Heart right ventricle (tissue), 16 donors: ENCODE data around the gene RNF208. TPM values are rescaled to one million over a fixed set of nuclear protein-coding genes. Genes with fewer than 3 reads are reported as not detected.
A peak's percentile ranks its signal among the peaks of the same experiment; 100 is the strongest.

Source experiments
- ATAC-seq, 8 donors: fragments of 200-7000 bp; cut with Tn5 transposase; one replicate each; pipeline ENCODE4 v1.9.1; 2020; ENCODE audit warnings: mild to moderate bottlenecking in 8 of 8, moderate library complexity in 8 of 8, moderate number of reproducible peaks in 1 of 8
- DNase-seq, 2 donors: peaks; one replicate each; pipeline ENCODE4 v3.0.0-alpha.2; 2020
- H3K27ac ChIP-seq, 10 donors: fragments of 200-600 bp; sonication (generic) in 2 of 10; one replicate each; pipeline versions ENCODE4 v1.5.0 to v1.8.0; 2020 to 2022; ENCODE audit warnings: mild to moderate bottlenecking in 3 of 10
- H3K27me3 ChIP-seq, 7 donors: fragments of 200-600 bp; one replicate each; pipeline ENCODE4 v1.8.0; 2021 to 2022; ENCODE audit warnings: mild to moderate bottlenecking in 2 of 7
- H3K36me3 ChIP-seq, 9 donors: fragments of 200-600 bp; sonication (generic) in 1 of 9; one replicate each; pipeline versions ENCODE4 v1.5.0 to v1.8.0; 2020 to 2022; ENCODE audit warnings: mild to moderate bottlenecking in 2 of 9
- H3K4me1 ChIP-seq, 9 donors: fragments of 200-600 bp; sonication (generic) in 1 of 9; one replicate each; pipeline versions ENCODE4 v1.5.0 to v1.8.0; 2020 to 2022; ENCODE audit warnings: mild to moderate bottlenecking in 4 of 9
- H3K4me3 ChIP-seq, 10 donors: fragments of 200-600 bp; sonication (generic) in 2 of 10; one replicate each; pipeline versions ENCODE4 v1.5.0 to v1.8.0; 2020 to 2022; ENCODE audit warnings: mild to moderate bottlenecking in 7 of 10, moderate library complexity in 2 of 10
- H3K9me3 ChIP-seq, 11 donors: fragments of 200-600 bp in 10 of 11; sonication (generic) in 2 of 11; one replicate each; pipeline versions ENCODE4 v1.5.0 to v1.8.0; 2013 to 2022; ENCODE audit warnings: mild to moderate bottlenecking in 2 of 11, control low read depth in 1 of 11, moderate library complexity in 1 of 11
- CTCF ChIP-seq, 9 donors: fragments of 200-600 bp; sonication (generic) in 2 of 9; IDR thresholded peaks; one replicate each; pipeline versions ENCODE4 v1.5.0 to v1.8.0; 2021 to 2022; ENCODE audit warnings: antibody characterized with exemption in 9 of 9, mild to moderate bottlenecking in 5 of 9, moderate library complexity in 1 of 9
- WGBS, 2 donors: extraction: QIAGEN DNeasy Blood & Tissue Kit; methylation state at CpG; one replicate each; pipeline ENCODE4 v1.1.7; 2013; ENCODE audit warnings: inconsistent platforms in 1 of 2; 5-methylcytosine and 5-hydroxymethylcytosine counted together
- intact Hi-C, 10 donors: fragments of 100-400 bp; cut with DNase I; formaldehyde crosslinking; loops; one replicate each; pipeline versions ENCODE4 v1.11.1 to v1.14.2; 2022
- polyA plus RNA-seq, 2 donors: library from polyadenylated mRNA; stranded (reverse); fragments of 200-250 nt; gene quantifications; one replicate each; pipeline ENCODE4 v1.2.3, GENCODE V29; 2013
- total RNA-seq, 10 donors: library from RNA; stranded (reverse); fragmentation: NEBNext Ultra II Directional in 3 of 10; extraction: Animal tissue kit (Norgen Biotek cat#: 25700) in 3 of 10; gene quantifications; one replicate each; pipeline versions ENCODE4 v1.2.1 to v1.2.4, GENCODE V29; 2021 to 2023
- donor health status: Arrhythmogenic right ventricular cardiomyopathy.
- donor health status: ischemic (EF 13 %, LVEDD 7.1; RV severe dilation, severe dysfunction).
- donor health status: healthy with polysubstance abuse.
- donor health status: DM: no; HTN: yes; CAD: no.
- donor health status: DM: no; HTN: no; CAD: no.
- donor health status: ischemic (EF 25% LVEDD 6.9; RV normal size, moderate dysfunction).
- donor health status: ischemic (EF 25% LVEDD 5.7; RV mildly dilated, moderate dysfunction).
- donor health status: healthy.
- donor health status: DM: yes; HTN: yes; CAD: no.
- donor health status: Ischemic cardiomyopathy.
- donor health status: ischemic (EF 35%, LVEDD 5.7; RV mildly dilated, moderate dysfunction).
- donor health status: nonischemic (EF 11% LVEDD 7.7; RV severe dilation, severe dysfunction).
- donor health status: DM: yes; HTN: yes; CAD: no.
- donor health status: PGD.
- donor health status: ischemic (EF 29% LVEDD 5.4; RV normal size, mild dysfunction).
- donor health status: nonischemic (EF 23%, LVEDD 6.1; RV moderate dilation, normal function).

The RNF208 gene
- total and polyA plus RNA-seq, 12 donors: 14.2 to 83.8 (median 24.1) TPM

- Histone ChIP-seq H3K27ac (no peak overlapping the region), H3K27me3 (no peaks in the 10 kb centered on the region), H3K4me3 (no peak overlapping the region), H3K36me3 (peaks cover 0 to 19% (median 5%) of the 10 kb centered on the region in 9 donors), H3K9me3 (no peaks in the 10 kb centered on the region), H3K4me1 (peaks cover 15 to 46% (median 35%) of the 10 kb centered on the region in 9 donors)
- intact Hi-C loops: loop anchor here in 1 of 10 donors (1.0 kb wide), 1 partner anchor 11 kb away; no protein-coding TSS in a partner anchor
- DNase-seq (no peak), ATAC-seq (no peak)
- WGBS, 2 donors: 90 to 94% methylated on average over 33 to 35 of the region's 35 CpGs
- no peak for TF ChIP-seq CTCF (IDR thresholded peaks at IDR 0.05)
These were observed 30.8 kb upstream of the RNF208 start for GRCh38 chr9:137252555-137253506.

GRCh38 chr9:137251490-137252268 is 29.6 kb upstream of the RNF208 start:
- H3K27ac ChIP-seq: no peak overlapping the region
- TF ChIP-seq CTCF (IDR thresholded peaks at IDR 0.05): no peak
- H3K4me3 ChIP-seq: no peak overlapping the region
- peaks cover 0 to 7% (median 3%) of the 10 kb centered on the region in 9 donors for H3K36me3 ChIP-seq
- H3K4me1 ChIP-seq: peaks cover 13 to 47% (median 32%) of the 10 kb centered on the region in 9 donors
- DNase-seq (no peak), ATAC-seq (no peak)
- intact Hi-C loops: no loop called here
- H3K27me3 ChIP-seq: no peaks in the 10 kb centered on the region
- H3K9me3 ChIP-seq: no peaks in the 10 kb centered on the region
- WGBS, 2 donors: 88 to 90% methylated on average over 20 to 22 of the region's 22 CpGs

GRCh38 chr9:137251194-137251461 is 29.1 kb upstream of the RNF208 start, which contains the start of gene STPG3:
Gene STPG3 (plus strand): TSS chr9:137251286. CDS start chr9:137251287, 1 bp downstream.
- no peak within 1 kb of the TSS for H3K4me3 ChIP-seq
- H3K9me3 ChIP-seq: no peaks in the 10 kb centered on the region
- no peak for TF ChIP-seq CTCF (IDR thresholded peaks at IDR 0.05)
- H3K4me1 ChIP-seq: peaks cover 7 to 41% (median 27%) of the 10 kb centered on the region in 9 donors
- ATAC-seq (no peak), DNase-seq (no peak)
- WGBS, 2 donors: 62 to 65% methylated on average over 4 of the region's 4 CpGs
- H3K27me3 ChIP-seq: no peaks in the 10 kb centered on the region
- intact Hi-C loops: no loop called here
- peak within 1 kb of the TSS in 5 of 10 donors; percentile 43 to 58 (median 51) for H3K27ac ChIP-seq
- peaks cover 0 to 2% (median 0%) of the 10 kb centered on the region in 9 donors for H3K36me3 ChIP-seq
